Parathyroid adenoma (tissue), 2 donors: ENCODE measurements around the gene MORC1.

Source experiments
- H2AFZ ChIP-seq: fragments of 300-600 bp; sonication (generic); one replicate; pipeline ENCODE4 v1.7.0; 2017; ENCODE audit warnings: antibody characterized with exemption, mild to moderate bottlenecking
- H3K27ac ChIP-seq: fragments of 300-600 bp; sonication (generic); one replicate; pipeline ENCODE4 v1.7.0; 2017
- H3K27me3 ChIP-seq: fragments of 300-600 bp; sonication (generic); one replicate; pipeline ENCODE4 v1.7.0; 2017; ENCODE audit warnings: low read length; ENCODE audit not compliant: control insufficient read depth, insufficient read depth
- H3K36me3 ChIP-seq: fragments of 300-600 bp; sonication (generic); one replicate; pipeline ENCODE4 v1.7.0; 2017; ENCODE audit warnings: low read length; ENCODE audit not compliant: control insufficient read depth, insufficient read depth
- H3K4me1 ChIP-seq: fragments of 300-600 bp; sonication (generic); one replicate; pipeline ENCODE4 v1.7.0; 2017; ENCODE audit warnings: control low read depth
- H3K4me2 ChIP-seq: fragments of 300-600 bp; sonication (generic); one replicate; pipeline ENCODE4 v1.7.0; 2017; ENCODE audit warnings: low read length
- H3K4me3 ChIP-seq: fragments of 300-600 bp; sonication (generic); one replicate; pipeline ENCODE4 v1.7.0; 2017; ENCODE audit warnings: low read depth, low read length
- H3K79me2 ChIP-seq: fragments of 300-600 bp; sonication (generic); one replicate; pipeline ENCODE4 v1.7.0; 2017; ENCODE audit warnings: control low read depth
- H3K9ac ChIP-seq: fragments of 300-600 bp; sonication (generic); one replicate; pipeline ENCODE4 v1.7.0; 2017; ENCODE audit warnings: mild to moderate bottlenecking
- H3K9me3 ChIP-seq: fragments of 300-600 bp; sonication (generic); one replicate; pipeline ENCODE4 v1.7.0; 2017; ENCODE audit warnings: low read length; ENCODE audit not compliant: control insufficient read depth
- CTCF ChIP-seq: fragments of 300-600 bp; sonication (generic); IDR thresholded peaks from one replicate; pipeline ENCODE4 v1.7.0; 2017; ENCODE audit warnings: antibody characterized with exemption, mild to moderate bottlenecking
- donor health status: primary hyperparathyroidism.

MORC1 gene

GRCh38 chr3:109045271-109046040 is 72.5 kb downstream of the MORC1 start:
- TF ChIP-seq CTCF, result no peak
- Histone ChIP-seq H3K36me3 (no peaks in the 10 kb centered on the region), H3K9me3 (no peaks in the 10 kb centered on the region), H3K4me1 (no peaks in the 10 kb centered on the region), H3K4me2 (no peak overlapping the region), H2AFZ (no peak overlapping the region), H3K79me2 (no peaks in the 10 kb centered on the region), H3K27me3 (no peaks in the 10 kb centered on the region), H3K9ac (no peak overlapping the region), H3K27ac (no peak overlapping the region), H3K4me3 (no peak overlapping the region)

GRCh38 chr3:109035082-109035481 is 82.9 kb downstream of the MORC1 start:
- Histone ChIP-seq H3K27me3 (no peaks in the 10 kb centered on the region), H3K4me1 (no peaks in the 10 kb centered on the region), H3K9ac (no peak overlapping the region), H3K79me2 (no peaks in the 10 kb centered on the region), H3K9me3 (no peaks in the 10 kb centered on the region), H3K4me2 (no peak overlapping the region), H3K36me3 (no peaks in the 10 kb centered on the region), H3K27ac (no peak overlapping the region), H3K4me3 (no peak overlapping the region), H2AFZ (no peak overlapping the region)
- TF ChIP-seq CTCF, result no peak

- H3K9ac ChIP-seq, result no peak overlapping the region
- H3K36me3 ChIP-seq, result no peaks in the 10 kb centered on the region
- no peak overlapping the region for H2AFZ ChIP-seq
- no peaks in the 10 kb centered on the region for H3K27me3 ChIP-seq
- H3K4me1 ChIP-seq, result no peaks in the 10 kb centered on the region
- no peaks in the 10 kb centered on the region for H3K9me3 ChIP-seq
- TF ChIP-seq CTCF, result no peak
- H3K27ac ChIP-seq, result no peak overlapping the region
- no peak overlapping the region for H3K4me2 ChIP-seq
- no peak overlapping the region for H3K4me3 ChIP-seq
- no peaks in the 10 kb centered on the region for H3K79me2 ChIP-seq
These were observed 84.8 kb downstream of the MORC1 start for GRCh38 chr3:109033000-109033660.

GRCh38 chr3:109028753-109029152 is 89.2 kb downstream of the MORC1 start:
- H3K79me2 ChIP-seq, result no peaks in the 10 kb centered on the region
- no peaks in the 10 kb centered on the region for H3K9me3 ChIP-seq
- no peak overlapping the region for H3K9ac ChIP-seq
- no peak overlapping the region for H2AFZ ChIP-seq
- no peaks in the 10 kb centered on the region for H3K4me1 ChIP-seq
- no peak overlapping the region for H3K4me3 ChIP-seq
- no peak overlapping the region for H3K27ac ChIP-seq
- no peaks in the 10 kb centered on the region for H3K36me3 ChIP-seq
- no peak for TF ChIP-seq CTCF
- no peak overlapping the region for H3K4me2 ChIP-seq
- H3K27me3 ChIP-seq, result no peaks in the 10 kb centered on the region
